GM12864 (cell line): ENCODE measurements around the gene ARHGDIG.
A peak's percentile ranks its signal among the peaks of the same experiment; 100 is the strongest.
"Not testable (repeated sequence)": the region's sequence is repeated elsewhere in the genome, so short reads cannot be mapped to it uniquely, and the experiment has no call there.

Experiments used
- DNase-seq: peaks from one replicate; pipeline ENCODE4 v3.0.0-alpha.2; 2011; ENCODE audit warnings: low read depth
- H3K4me3 ChIP-seq: 2 replicates; pipeline ENCODE4 v1.5.1; 2011; ENCODE audit warnings: mild to moderate bottlenecking, low read depth, low read length, control low read depth
- TF ChIP-seq, protein P1 (sequence below): IDR thresholded peaks from 2 replicates; pipeline ENCODE4 v1.5.1; 2011; ENCODE audit warnings: low read depth, mild to moderate bottlenecking, moderate library complexity, low read length, control low read depth, inconsistent platforms; ENCODE audit errors: missing control alignments

Gene ARHGDIG

GRCh38 chr16:245105-245504 lies 35.3 kb upstream of the ARHGDIG start:
- no peak overlapping the region for H3K4me3 ChIP-seq
- TF ChIP-seq, protein P1, sequence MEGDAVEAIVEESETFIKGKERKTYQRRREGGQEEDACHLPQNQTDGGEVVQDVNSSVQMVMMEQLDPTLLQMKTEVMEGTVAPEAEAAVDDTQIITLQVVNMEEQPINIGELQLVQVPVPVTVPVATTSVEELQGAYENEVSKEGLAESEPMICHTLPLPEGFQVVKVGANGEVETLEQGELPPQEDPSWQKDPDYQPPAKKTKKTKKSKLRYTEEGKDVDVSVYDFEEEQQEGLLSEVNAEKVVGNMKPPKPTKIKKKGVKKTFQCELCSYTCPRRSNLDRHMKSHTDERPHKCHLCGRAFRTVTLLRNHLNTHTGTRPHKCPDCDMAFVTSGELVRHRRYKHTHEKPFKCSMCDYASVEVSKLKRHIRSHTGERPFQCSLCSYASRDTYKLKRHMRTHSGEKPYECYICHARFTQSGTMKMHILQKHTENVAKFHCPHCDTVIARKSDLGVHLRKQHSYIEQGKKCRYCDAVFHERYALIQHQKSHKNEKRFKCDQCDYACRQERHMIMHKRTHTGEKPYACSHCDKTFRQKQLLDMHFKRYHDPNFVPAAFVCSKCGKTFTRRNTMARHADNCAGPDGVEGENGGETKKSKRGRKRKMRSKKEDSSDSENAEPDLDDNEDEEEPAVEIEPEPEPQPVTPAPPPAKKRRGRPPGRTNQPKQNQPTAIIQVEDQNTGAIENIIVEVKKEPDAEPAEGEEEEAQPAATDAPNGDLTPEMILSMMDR = no peak
- no peak for DNase-seq

GRCh38 chr16:247027-247426 lies 33.4 kb upstream of the ARHGDIG start:
- TF ChIP-seq, protein P1 = no peak
- no peak for DNase-seq
- H3K4me3 ChIP-seq = no peak overlapping the region

GRCh38 chr16:249431-249830 lies 31.0 kb upstream of the ARHGDIG start:
- H3K4me3 ChIP-seq = no peak overlapping the region
- DNase-seq = no peak
- TF ChIP-seq, protein P1 = no peak

- peak overlapping the region; percentile 23 for H3K4me3 ChIP-seq
- DNase-seq = peak; percentile 34
- TF ChIP-seq, protein P1 = no peak
These were observed 27.7 kb upstream of the ARHGDIG start for GRCh38 chr16:252366-253337.

GRCh38 chr16:253833-254232 lies 26.6 kb upstream of the ARHGDIG start:
- TF ChIP-seq, protein P1 = no peak
- DNase-seq = no peak

GRCh38 chr16:254461-254860 lies 25.9 kb upstream of the ARHGDIG start:
- no peak overlapping the region for H3K4me3 ChIP-seq
- TF ChIP-seq, protein P1 = no peak
- no peak for DNase-seq

More at GRCh38 chr16:253833-254232, 26.6 kb upstream of the ARHGDIG start:
- no peak overlapping the region for H3K4me3 ChIP-seq

DNA sequence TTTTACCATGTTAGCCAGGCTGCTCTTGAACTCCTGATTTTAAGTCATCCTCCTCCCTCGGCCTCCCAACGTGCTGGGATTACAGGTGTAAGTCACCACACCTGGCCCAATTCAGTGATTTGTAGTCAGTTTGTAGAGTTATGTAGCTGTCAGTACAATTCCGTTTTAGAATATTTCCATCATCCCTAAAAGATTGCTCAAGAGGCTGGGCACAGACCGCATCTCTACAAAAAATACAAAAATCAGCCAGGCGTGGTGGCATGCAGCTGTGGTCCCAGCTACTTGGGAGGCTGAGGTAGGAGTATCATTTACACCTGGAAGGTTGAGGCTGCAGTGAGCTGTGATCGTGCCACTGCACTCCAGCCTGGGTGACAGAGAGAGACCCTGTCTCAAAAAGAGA lies 25.2 kb upstream of the ARHGDIG start:
- TF ChIP-seq, protein P1 = no peak

DNA sequence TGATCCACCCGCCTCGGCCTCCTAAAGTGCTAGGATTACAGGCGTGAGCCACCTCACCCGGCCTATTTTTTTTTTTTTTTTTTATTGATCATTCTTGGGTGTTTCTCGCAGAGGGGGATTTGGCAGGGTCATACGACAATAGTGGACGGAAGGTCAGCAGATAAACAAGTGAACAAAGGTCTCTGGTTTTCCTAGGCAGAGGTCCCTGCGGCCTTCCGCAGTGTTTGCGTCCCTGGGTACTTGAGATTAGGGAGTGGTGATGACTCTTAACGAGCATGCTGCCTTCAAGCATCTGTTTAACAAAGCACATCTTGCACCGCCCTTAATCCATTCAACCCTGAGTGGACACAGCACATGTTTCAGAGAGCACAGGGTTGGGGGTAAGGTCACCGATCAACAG lies 22.3 kb upstream of the ARHGDIG start:
- not testable (repeated sequence) for DNase-seq, H3K4me3 ChIP-seq

More for the DNA sequence above, 25.2 kb upstream of the ARHGDIG start:
- no peak for DNase-seq
- H3K4me3 ChIP-seq = no peak overlapping the region
